Lower leg skin (tissue), 3 donors: Measurements from ENCODE around the gene KCNK7.

Experiments used
- CTCF ChIP-seq, 3 donors: fragments of 450-650 bp; IDR thresholded peaks; one replicate each; pipeline ENCODE4 v1.5.1; 2016; ENCODE audit warnings: antibody characterized with exemption in 3 of 3, mild to moderate bottlenecking in 3 of 3, moderate library complexity in 2 of 3
- POLR2A ChIP-seq, 2 donors: fragments of 450-650 bp; IDR thresholded peaks; one replicate each; pipeline ENCODE4 v1.6.1; 2016 to 2017; ENCODE audit warnings: antibody characterized with exemption in 2 of 2, mild to moderate bottlenecking in 1 of 2, moderate library complexity in 1 of 2

DNA sequence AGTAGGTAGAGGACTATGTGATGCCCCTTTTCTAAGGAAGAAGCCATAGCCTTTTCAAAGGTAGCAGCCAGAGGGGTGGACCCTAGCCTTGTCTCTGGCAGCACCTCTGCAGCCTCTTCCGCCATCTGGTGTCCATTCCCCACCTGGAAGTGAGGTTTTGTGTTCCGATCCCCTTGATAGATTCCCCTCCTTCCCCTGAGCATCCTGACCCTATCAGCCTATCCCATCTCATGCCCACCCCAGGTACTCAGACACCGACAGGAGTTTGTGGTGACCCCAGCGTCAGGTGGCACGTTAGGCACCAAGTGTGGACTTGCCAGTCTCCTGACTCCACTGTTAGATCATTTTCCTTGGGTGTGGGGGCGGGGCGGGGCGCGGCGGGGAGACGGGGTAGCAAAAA is 23.7 kb downstream of the KCNK7 start:
- TF ChIP-seq CTCF (IDR thresholded peaks at IDR 0.05), result no peak
- TF ChIP-seq POLR2A (IDR thresholded peaks at IDR 0.05), result no peak
